ENCODE data around the gene XRCC2.
"Not testable (repeated sequence)": the region's sequence is repeated elsewhere in the genome, so short reads cannot be mapped to it uniquely, and the experiment has no call there.

Gene XRCC2
- 2.0 to 14.3 (median 3.5) reads per million in 3 experiments for total RNA-seq

- DNase-seq = peak; percentile 96
These were observed at the start of gene XRCC2 for GRCh38 chr7:152675759-152676636. TSS of gene XRCC2 (minus strand) at chr7:152676141. CDS start at chr7:152676079, 62 bp downstream.

GRCh38 chr7:152723364-152723763, 47.4 kb upstream of the XRCC2 start:
- DNase-seq = no peak

GRCh38 chr7:152712412-152713042, 36.6 kb upstream of the XRCC2 start:
- not testable (repeated sequence) for DNase-seq

GRCh38 chr7:152711444-152711944, 35.6 kb upstream of the XRCC2 start:
- DNase-seq = no peak

- no peak for DNase-seq
These were observed 34.2 kb upstream of the XRCC2 start for GRCh38 chr7:152710153-152710442.

- no peak for DNase-seq
These were observed 33.6 kb upstream of the XRCC2 start for GRCh38 chr7:152709287-152710152.

GRCh38 chr7:152704796-152705384, 28.9 kb upstream of the XRCC2 start:
- no peak for DNase-seq

- DNase-seq = no peak
These were observed 23.1 kb upstream of the XRCC2 start for GRCh38 chr7:152699079-152699478.

- not testable (repeated sequence) for DNase-seq
These were observed 21.5 kb upstream of the XRCC2 start for GRCh38 chr7:152697268-152697974.

- DNase-seq = not testable (repeated sequence)
These were observed 16.3 kb upstream of the XRCC2 start for GRCh38 chr7:152692196-152692595.

- DNase-seq = no peak
These were observed 7.4 kb upstream of the XRCC2 start for GRCh38 chr7:152683297-152683696.

GRCh38 chr7:152677808-152678670, 2.1 kb upstream of the XRCC2 start:
- DNase-seq = no peak

GRCh38 chr7:152674860-152675758, 832 bp downstream of the XRCC2 start:
- no peak for DNase-seq

- no peak for DNase-seq
These were observed 2.0 kb downstream of the XRCC2 start for GRCh38 chr7:152673897-152674296.

- no peak for DNase-seq
These were observed 3.3 kb downstream of the XRCC2 start for GRCh38 chr7:152672626-152673025.

GRCh38 chr7:152669758-152670157, 6.2 kb downstream of the XRCC2 start:
- DNase-seq = no peak

- DNase-seq = no peak
These were observed 7.0 kb downstream of the XRCC2 start for GRCh38 chr7:152668975-152669374.

- DNase-seq = no peak
These were observed 8.0 kb downstream of the XRCC2 start for GRCh38 chr7:152667958-152668357.

GRCh38 chr7:152666078-152666477, 9.9 kb downstream of the XRCC2 start:
- DNase-seq = no peak

- DNase-seq = no peak
These were observed 11.3 kb downstream of the XRCC2 start for GRCh38 chr7:152664636-152665035.

Data from central memory CD4-positive, alpha-beta T cell (primary cell).